ENCODE results near the gene TADA2A.

TADA2A gene

DNA sequence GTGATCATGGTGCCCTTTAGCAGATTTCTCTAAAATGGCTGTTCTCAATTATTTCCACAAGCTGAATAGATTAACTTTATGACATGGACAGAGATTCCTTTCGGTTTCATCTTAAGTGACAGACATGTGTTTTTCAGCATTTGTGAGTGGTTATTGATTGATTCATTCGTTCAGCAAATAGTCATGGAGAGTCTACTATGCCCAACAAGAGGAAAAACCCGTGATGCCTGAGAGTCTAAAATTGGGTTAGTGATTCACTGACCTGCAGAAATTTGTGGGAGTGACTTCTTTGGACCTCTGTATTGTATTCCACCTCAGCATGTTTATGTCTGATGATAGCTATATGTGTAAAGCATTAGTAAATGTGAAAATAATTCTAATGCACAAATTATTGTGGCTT is 55.0 kb downstream of the TADA2A start:
- no peak for DNase-seq (ENCODE audit: low read depth)

DNA sequence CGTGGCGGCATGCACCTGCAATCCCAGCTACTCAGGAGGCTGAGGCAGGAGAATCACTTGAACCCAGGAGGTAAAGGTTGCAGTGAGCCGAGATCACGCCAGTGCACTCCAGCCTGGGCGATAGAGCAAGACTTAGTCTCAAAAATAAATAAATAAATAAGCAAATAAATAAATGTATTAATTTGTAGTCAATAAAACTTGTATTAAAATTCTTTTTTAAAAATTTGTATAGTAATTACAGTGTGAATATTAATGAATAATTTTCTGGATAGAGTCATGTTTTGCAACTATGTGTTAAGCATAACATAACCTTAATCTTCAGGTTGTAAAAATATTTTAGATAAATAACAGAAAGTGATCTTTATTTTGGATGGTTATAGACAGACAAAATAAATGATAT is 55.8 kb downstream of the TADA2A start:
- no peak for DNase-seq (ENCODE audit: low read depth)

DNA sequence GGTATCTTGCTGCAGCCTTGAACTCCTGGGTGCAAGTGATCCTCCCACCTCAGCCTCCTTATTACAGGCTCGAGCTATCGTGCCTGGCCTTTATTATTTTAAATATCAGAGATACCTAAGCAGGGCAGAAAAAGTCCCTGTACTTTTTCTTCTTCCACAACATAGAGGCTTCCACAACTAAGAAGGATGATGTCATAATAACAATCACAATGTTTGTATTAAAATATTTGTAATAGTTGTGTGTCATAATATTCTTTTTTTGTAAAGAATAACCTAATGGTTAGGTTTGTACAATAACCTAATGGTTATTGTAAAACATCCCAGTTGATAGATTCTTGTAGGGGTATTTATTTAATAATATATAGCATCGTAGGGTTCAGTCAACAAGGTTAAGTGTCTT is 56.4 kb downstream of the TADA2A start:
- no peak for DNase-seq (ENCODE audit: low read depth)

DNA sequence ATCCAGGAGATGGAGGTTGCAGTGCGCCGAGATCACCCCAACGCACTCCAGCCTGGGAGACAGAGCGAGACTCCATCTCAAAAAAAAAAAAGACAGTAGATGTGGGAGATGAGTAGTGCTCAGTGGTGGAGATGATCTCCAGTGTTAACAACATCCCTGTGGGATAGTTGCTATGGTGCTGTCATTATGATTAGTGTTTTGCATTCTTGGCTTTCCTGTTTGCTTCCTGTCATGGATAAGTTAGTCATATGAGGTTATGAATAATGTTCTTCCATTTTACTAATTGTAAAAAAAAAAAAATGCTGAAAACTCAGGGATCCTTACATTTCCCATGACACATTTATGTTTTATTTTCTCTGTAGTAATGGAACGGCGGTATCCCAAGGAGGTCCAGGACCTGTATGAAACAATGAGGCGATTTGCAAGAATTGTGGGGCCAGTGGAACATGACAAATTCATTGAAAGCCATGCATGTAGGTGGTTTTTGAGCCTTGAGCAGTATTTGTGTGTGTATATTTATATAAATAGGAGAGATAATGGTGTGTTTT is 58.5 kb downstream of the TADA2A start:
- no peak for DNase-seq (ENCODE audit: low read depth)

DNA sequence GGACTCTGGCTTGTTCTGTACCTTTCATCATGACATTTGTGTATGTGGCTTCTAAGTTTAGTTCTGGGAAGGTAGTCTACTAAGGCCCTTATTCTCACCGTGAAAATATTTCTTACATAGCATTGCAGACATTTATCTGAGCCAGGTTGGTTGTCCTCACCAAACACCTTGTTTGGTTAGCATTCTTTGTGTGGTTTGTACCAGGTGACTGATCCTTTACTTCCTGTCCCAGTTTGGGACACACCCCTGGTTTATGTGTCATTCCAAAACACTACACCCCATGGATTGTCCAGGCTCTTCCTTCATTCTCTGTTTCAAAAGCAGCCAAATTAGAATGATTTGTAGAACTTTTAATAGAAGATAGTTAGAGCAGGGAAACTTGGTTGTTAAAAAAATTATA is 59.8 kb downstream of the TADA2A start:
- DNase-seq (ENCODE audit: low read depth), result no peak

DNA sequence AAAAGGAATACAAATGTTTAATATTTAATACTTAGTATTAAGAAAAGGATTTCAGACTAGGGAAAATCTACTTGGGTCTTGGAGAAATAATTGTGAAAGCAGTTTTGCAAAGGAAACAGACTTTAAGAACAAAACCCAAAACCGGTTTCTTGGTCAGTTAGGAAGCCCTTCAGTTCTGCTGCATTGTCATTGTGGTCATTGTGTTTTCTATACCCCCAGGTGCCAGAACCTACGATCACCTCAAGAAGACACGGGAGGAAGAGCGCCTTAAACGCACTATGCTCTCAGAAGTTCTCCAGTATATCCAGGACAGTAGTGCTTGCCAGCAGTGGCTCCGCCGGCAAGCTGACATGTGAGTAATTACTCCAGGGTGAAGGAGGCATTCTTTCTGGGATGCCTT is 63.5 kb downstream of the TADA2A start:
- no peak for DNase-seq (ENCODE audit: low read depth)

DNA sequence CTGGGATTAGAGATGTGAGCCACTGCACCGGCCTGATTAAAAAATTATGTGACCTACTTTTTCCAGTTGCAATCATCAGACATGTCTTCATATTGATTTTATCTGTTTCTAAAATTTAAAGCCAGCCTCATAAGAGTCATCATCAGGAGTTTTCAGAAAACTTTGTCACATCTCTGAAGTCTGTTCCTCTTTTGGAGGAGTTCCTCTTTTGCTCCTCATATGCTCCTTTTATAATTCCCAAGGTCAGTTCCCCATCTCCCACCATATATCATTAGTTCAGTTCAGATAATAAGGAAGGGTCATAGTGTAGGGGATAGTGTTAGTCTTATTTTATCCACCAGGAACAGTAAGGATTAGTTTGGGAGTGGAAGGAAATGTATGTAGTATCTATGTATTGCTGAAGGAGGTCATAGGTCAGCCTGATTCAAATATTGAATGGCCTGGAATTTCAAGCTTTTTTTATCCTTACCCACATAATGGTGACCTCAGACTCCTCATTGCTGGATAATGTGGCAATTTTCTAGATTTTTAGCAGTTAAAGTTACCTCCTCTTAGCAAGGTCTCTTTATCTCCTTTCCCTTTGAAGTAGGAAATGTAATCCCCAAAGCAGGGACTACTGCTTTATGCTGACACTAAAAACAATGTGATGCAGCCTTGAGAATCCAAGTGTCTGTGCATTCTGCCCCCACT is 69.2 kb downstream of the TADA2A start:
- DNase-seq (ENCODE audit: low read depth), result no peak

DNA sequence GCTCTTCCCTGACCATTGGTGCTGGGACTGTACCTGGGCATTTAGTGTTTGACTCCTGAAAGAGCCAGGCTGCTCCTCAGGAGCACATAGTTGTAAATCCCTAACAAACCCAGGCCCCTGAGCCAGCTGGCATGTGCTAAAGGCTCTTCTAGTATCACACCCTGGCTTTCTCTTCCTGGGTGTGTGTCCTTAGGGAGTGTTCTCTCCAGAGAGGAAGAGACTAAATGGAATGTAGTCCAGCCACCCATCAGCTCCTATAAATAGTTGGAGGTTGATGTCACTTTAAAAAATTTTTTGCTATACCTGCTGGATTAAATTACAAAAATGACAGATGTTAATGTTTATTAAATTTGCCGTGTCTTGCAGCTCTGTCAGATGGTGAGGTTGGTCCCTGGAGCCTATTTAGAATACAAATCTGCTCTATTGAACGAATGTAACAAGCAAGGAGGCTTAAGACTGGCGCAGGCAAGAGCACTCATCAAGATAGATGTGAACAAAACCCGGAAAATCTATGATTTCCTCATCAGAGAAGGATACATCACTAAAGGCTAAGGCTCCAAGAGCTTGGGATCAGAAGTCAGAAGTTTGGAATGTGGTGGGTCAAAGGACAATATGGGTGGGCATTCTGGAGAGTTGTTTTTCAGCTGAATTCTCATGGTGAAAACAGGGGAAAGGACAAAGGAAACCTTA is 69.9 kb downstream of the TADA2A start:
- DNase-seq (ENCODE audit: low read depth), result no peak

DNA sequence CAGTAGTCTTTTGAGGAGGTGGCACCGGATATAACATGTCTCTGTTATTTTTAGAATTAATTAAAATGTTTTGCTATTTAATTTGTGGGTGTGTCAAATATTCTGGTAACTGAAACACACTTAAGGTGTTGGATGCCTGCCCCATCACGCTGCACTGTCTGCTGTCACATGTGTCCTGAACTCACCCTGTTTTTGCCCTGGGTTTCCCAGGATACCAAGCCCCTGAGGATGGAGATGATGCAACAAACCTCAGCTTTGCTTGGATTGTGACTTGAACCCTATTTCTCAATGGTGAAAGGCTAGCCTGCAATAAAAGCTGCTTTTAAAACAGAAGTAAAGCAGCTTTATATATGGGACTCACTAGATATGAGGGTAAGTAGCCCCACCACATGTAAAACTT is 71.5 kb downstream of the TADA2A start:
- no peak for DNase-seq (ENCODE audit: low read depth)

DNA sequence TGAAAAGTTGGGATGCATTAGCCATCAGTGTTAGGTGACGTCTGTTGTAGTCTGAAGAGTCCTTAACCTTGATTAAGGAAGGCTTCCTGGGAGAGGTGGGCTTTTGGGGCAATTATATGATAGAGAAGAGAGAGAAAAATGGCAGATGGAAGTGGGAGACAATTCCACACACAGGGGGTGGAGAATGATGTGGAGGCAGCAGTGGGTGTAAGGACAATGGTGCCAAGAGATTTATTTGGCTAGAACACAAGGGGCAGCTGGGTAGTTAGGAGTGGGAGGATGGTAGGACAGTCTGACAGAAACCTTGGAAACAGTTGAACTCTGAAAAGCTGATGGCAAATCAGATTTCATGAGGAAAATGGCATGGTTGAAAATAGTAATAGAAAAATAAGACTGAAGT is 72.3 kb downstream of the TADA2A start:
- DNase-seq (ENCODE audit: low read depth), result no peak

DNA sequence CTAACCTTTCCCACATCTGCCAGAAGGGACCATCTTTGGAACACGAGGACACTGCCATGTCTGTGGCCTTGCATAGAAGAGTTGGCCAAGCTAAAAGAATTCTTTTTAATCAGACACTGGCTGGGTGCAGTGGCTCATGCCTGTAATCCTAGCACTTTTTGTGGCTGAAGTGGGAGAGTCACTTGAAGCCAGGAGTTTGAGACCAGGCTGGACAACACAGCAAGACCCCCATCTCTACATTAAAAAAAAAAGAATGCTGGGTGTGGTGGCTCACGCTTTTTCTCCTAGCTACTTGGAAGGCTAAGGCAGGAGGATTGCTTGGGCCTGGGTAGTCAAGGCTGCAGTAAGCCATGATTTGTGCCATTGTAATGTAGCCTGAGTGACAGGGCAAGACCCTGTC is 73.7 kb downstream of the TADA2A start:
- DNase-seq (ENCODE audit: low read depth), result no peak

DNA sequence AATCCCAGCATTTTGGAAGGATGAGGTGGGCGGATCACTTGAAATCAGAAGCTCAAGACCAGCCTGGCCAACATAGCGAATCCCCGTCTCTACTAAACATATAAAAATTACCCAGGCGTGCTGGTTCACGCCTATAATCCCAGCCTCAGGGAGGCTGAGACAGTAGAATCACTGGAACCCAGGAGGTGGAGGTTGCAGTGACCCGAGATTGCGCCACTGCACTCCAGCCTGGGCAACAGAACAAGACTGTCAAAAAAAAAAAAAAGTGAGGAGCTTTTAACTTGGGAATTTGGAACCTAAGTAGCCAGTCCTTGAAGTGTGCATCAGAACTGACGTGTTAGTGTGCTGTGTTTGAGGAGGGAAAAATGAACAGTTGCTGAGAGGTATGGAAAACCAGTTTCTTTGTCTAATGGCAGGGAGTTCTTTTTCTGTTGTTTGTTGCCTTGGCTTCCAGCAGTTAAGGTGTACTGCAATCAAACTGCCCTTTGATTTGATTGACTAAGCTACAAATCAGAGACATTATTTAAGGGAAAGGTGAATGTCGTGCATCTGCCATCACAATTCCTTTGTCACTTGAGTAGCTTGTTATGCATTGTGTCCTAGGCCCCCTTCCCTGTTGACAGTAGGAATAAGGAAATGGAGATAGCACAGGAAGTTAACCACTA is 74.4 kb downstream of the TADA2A start:
- DNase-seq (ENCODE audit: low read depth), result no peak

DNA sequence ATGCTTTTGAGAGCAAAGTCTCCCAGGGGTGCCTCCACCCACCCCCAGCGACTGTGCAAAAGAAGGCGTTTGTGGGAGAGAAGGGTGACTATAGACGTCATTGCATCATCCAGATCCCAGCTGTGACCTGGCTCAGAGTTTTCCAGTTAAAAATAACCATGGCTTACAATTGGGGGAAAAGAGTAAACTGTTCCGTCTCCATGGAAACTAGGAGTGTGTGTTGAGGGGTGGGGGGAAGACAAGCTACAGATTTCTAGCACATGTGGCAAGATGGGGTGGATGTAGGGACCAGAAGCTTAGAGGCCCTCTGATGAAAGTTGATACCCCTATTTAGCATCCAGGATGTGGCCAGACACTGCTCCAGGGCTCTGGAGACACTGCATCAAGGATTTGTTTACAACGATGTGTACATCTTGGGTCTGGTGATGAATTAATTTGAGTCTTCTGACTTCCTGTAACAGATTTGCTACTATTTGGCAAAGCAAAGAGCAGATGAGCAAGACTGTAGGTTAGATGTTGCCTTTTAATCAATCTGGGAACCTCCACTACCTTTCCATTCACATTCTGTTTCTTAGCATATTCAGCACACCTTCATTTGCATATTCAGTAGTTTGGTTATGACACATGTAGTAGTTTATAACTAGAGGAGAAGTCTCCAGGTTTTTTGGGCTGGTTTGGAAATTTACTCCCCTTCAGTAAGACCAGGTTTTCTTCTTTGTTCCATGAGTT is 76.8 kb downstream of the TADA2A start:
- no peak for DNase-seq (ENCODE audit: low read depth)

DNA sequence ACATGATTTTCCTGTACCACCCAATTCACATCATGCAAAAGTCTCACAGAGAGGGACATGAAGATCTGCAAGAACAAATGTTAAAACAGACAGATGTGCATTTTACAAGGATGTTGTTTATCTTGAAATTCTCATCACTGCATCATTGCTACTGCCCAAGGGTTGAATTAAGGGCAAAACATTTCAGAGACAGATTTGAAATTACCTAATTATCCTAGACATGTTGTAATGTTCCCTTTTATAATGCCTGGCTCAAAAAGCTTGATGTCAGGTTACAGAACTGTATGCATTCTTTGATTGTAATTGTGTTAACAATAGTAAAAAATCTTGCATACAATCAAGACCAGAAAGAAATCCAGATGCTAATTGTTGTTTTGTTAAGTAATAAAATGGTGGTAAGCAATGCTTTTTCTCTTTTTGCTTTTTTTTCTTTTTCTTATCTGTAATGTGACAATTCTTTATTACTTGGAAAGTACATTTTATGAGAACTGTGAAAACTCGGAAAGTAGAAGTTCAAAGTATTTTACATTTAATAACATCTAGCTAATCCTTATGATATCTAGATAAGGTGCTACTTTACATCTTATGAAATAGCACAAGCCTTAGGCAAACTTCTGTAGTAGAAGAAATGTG is 79.4 kb downstream of the TADA2A start:
- DNase-seq (ENCODE audit: low read depth), result no peak

DNA sequence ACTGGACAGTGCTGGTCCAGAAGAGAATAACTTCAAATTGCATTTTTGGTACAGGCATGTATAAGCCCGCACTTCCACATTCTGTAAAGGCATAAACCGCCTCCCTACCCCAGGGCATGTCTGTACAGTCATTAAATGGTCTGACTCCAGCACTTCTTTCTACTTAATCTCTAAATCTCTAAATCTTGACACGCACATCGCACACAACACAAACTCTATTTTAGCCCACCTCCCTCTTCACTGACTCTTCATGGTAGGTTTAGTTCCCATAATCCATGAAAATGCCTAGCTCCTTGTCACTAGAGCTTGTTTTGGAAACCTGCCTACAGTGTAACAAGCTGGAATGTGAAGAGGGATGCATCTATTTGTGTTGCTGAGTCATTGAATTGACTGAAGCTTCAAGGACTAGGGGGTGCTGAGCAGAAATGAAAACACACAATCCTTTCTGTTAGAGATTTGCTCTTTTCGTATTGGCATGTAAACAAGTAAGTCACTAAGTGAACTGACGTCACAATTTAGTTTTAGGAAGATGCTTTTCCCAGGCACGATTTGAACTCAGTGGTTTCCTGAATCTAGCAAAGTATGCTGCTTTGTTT is 81.4 kb downstream of the TADA2A start:
- DNase-seq (ENCODE audit: low read depth), result no peak

DNA sequence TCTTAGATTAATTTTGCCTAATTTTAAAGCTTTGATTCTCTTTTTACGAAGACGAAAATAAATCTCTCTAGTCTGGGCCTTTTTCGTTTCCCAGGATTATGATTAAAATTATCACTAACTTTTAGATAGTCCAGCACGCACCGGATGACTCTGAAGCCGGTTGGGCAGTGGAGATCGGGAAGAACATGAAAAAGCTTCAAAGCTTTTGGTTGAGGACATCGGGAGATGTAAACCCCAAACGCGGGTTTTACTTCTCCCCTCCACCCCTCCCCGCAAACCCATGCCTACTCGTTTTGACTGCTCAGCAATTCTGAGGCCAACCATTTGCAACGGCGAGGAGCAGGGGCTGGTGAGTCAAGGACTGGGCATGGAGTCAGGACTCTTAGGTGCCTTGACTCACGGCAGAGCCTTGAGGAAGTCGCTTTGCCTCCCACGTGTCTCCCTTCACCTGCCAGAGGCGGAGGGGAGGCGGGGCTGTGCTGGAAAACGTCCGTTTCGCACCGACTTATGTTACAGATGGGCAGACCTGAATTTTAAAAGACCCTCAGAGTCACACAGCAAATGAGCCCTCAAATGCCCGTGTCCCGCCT is 82.0 kb downstream of the TADA2A start:
- peak; percentile 49 for DNase-seq (ENCODE audit: low read depth)

DNA sequence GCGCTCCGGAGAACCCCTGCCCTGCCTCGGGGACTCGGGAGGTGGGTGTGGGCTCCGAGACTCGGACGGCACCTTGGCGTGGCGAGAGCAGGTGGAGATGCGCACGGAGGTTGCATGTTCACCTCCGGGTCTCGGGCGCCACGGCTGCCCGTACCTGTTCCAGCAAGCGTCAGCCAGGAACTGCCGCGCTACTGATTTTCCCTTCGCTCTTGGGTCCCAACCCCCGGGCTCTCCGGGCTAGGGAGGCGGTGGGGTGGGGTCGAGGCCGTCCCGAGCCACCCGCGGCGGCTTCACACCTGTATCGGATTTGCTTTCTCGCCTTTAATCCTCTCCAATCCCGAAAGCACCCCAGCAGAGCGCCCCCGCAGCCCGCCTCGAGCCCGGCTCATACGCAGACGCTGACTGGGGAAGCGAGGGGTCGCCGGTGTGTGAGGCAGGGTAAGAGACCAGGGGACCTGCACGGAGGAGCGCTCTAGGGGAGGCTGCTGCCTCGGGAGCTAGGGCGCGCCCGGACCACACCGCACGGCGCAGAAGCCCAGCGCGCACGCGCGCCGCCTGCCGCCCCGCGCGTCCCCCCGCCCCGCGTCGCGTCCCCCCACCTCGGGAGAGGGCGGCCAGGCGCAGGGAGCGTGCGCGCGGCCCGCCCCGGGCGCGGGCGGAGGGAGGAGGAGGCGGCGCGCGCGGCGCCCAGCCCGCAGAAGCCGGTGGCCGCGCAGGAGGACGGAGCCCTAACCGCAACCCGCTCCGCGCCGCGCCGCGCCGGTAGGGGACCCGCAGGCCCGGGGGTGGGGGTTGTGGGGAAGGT is 82.7 kb downstream of the TADA2A start, which contains the start of gene DUSP14:
TSS of gene DUSP14 (plus strand) at position 695 of the 805 bp plus-strand sequence. CDS start 22,382 bp downstream, outside the sequence.
- peak; percentile 77 for DNase-seq (ENCODE audit: low read depth)

DNA sequence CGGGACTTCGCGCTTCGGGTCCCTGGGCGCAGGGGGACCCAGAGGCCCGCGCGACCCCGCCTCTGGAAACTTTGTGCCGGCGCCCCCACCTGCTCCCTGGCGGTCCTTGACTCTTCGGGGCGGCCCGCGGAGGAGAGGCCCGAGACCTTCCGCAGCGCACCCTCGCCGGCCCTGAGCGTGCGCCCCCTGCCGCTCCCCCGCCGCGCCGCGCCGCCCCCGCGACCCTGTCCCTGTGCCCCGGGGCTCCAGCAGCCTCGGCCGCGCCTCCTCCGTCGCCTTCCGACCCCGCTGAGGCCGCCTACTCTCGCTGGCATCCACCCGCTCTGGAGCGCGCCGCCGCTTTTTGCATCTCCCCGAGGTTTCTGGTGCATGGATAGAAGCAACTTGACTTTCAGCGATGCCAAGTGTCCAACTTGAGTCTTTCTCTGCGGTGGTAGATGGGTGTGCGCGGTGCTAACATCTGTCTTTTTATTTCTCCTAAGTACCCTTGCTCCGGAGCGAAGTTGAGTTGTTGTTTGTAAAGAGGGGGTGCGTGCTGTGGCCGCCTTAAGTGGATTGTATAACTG is 83.4 kb downstream of the TADA2A start:
- DNase-seq (ENCODE audit: low read depth), result peak; percentile 56

Measured in activated T-helper 9 cell treated with anti-CD3 and anti-CD28 coated beads, Interleukin-2, amount 50 U/mL, for 16 hours (primary cell).